ENCODE results near the gene MAD2L2. TPM values are rescaled to one million over a fixed set of nuclear protein-coding genes. Genes with fewer than 3 reads are reported as not detected.

The MAD2L2 gene
- total RNA-seq, 1 donor from 2014 or later: 113 TPM

- H3K36me3 Mint-ChIP-seq (ENCODE audit: insufficient read depth): no peaks in the 10 kb centered on the region
- H3K4me1 Mint-ChIP-seq (ENCODE audit: low read depth): no peaks in the 10 kb centered on the region
- H3K4me3 Mint-ChIP-seq (ENCODE audit: low read depth): no peak overlapping the region
- DNase-seq (ENCODE audit: low spot score, unreplicated experiment): no peak
- no peaks in the 10 kb centered on the region for H3K9me3 Mint-ChIP-seq (ENCODE audit: low read depth)
- peaks cover 24% of the 10 kb centered on the region for H3K27me3 Mint-ChIP-seq
- TF ChIP-seq, protein P1, sequence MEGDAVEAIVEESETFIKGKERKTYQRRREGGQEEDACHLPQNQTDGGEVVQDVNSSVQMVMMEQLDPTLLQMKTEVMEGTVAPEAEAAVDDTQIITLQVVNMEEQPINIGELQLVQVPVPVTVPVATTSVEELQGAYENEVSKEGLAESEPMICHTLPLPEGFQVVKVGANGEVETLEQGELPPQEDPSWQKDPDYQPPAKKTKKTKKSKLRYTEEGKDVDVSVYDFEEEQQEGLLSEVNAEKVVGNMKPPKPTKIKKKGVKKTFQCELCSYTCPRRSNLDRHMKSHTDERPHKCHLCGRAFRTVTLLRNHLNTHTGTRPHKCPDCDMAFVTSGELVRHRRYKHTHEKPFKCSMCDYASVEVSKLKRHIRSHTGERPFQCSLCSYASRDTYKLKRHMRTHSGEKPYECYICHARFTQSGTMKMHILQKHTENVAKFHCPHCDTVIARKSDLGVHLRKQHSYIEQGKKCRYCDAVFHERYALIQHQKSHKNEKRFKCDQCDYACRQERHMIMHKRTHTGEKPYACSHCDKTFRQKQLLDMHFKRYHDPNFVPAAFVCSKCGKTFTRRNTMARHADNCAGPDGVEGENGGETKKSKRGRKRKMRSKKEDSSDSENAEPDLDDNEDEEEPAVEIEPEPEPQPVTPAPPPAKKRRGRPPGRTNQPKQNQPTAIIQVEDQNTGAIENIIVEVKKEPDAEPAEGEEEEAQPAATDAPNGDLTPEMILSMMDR (IDR thresholded peaks at IDR 0.05; ENCODE audit: unreplicated experiment): no peak
- H3K27ac Mint-ChIP-seq: no peak overlapping the region
These were observed 23.9 kb upstream of the MAD2L2 start for GRCh38 chr1:11704691-11705475.

DNA sequence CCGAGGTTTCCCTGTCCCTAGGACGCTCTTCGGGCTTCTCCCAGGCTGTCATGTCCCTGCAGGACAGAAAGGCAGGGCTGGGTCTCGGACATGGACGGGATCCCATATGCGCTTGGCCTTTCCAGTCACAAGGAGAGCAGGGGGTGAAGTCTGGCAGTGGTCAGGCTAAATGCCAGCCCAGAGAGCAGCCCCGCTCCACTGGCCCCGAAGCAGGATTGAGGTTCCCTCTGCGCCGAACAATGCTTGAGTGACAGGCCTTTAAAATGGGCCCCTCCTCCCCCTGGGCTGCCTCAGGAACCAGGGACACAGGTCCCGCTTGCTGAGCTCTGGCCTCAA, 23.2 kb upstream of the MAD2L2 start:
- TF ChIP-seq, protein P1 (IDR thresholded peaks at IDR 0.05; ENCODE audit: unreplicated experiment): no peak
- no peak overlapping the region for H3K4me3 Mint-ChIP-seq (ENCODE audit: low read depth)
- no peak for DNase-seq (ENCODE audit: low spot score, unreplicated experiment)
- H3K36me3 Mint-ChIP-seq (ENCODE audit: insufficient read depth): no peaks in the 10 kb centered on the region
- H3K27me3 Mint-ChIP-seq: peaks cover 25% of the 10 kb centered on the region
- H3K27ac Mint-ChIP-seq: no peak overlapping the region
- H3K4me1 Mint-ChIP-seq (ENCODE audit: low read depth): no peaks in the 10 kb centered on the region
- H3K9me3 Mint-ChIP-seq (ENCODE audit: low read depth): no peaks in the 10 kb centered on the region

DNA sequence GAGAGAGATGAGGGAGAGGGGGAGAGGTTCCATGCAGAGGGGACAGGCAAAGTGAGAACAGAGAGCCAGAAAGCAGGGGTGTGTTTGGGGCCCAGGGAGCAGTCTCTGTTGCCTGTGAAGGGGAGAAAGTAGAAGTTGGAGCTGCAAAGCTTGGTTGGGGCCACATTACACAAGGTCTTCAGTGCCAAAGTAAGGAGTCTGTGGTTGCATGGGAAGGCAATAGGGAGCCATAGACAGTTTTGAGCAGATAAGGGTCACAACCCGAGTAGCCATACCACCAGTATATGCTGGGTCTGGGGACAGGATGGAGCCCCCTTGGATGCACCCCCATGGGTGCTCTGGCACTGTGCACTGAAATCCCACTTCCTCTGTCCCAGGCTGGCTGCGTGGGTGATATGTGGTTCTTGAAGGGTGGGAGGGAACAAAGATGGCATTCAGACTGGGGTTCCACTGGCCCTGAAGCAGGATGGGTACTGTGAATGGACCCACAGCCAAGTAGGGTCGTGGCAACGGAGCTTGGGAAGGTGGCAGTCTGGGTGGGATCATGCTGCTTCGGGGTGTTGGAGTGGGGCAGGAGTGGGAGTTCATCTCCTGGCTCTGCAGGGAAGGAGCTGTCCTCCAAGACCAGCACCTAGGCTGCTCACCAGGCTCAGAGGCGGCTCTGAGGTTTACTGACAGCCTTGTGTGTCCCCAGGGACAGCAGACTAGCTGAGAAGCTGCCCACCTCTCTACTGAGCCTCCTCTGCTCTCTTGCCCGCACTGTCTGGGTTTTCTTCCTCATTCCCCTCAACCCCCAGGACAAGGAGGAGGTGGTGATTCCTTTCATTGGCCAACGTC, 22.6 kb upstream of the MAD2L2 start:
- Mint-ChIP-seq H3K4me3 (ENCODE audit: low read depth) (no peak overlapping the region), H3K9me3 (ENCODE audit: low read depth) (no peaks in the 10 kb centered on the region), H3K4me1 (ENCODE audit: low read depth) (no peaks in the 10 kb centered on the region), H3K27me3 (peaks cover 30% of the 10 kb centered on the region), H3K36me3 (ENCODE audit: insufficient read depth) (no peaks in the 10 kb centered on the region), H3K27ac (no peak overlapping the region)
- DNase-seq (ENCODE audit: low spot score, unreplicated experiment): no peak
- TF ChIP-seq, protein P1 (IDR thresholded peaks at IDR 0.05; ENCODE audit: unreplicated experiment): no peak

DNA sequence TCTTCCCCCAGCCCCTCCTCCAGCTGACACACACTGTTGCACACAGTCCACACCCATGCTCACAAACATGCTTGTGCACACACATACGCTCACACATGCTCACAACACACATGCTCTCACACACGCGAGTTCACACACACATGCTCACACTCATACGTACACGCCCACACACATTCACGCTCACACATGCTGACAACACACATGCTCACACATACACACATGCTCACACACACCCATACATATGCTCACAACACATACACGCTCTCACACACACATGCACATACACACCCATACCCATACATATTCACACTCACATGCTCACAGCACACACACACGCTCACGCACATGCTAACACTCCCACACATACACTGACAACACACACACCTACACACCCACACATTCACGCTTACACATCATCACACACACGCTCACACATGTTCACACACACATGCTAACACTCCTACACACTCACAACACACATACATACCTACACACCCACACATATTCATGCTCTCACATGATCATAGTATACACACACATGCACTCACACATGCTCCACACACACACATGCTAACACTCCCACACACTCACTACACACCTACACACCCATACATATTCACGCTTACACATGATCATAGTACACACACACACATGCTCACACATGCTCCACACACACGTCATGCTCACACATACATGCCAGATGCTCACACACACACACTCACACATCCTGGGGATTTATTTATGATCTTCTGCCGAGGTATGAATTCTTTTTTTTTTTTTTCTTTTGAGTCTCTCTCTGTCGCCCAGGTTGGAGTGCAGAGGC, 21.2 kb upstream of the MAD2L2 start:
- H3K4me1 Mint-ChIP-seq (ENCODE audit: low read depth): no peaks in the 10 kb centered on the region
- TF ChIP-seq, protein P1 (IDR thresholded peaks at IDR 0.05; ENCODE audit: unreplicated experiment): no peak
- H3K27ac Mint-ChIP-seq: no peak overlapping the region
- no peak overlapping the region for H3K4me3 Mint-ChIP-seq (ENCODE audit: low read depth)
- no peak for DNase-seq (ENCODE audit: low spot score, unreplicated experiment)
- H3K27me3 Mint-ChIP-seq: peaks cover 30% of the 10 kb centered on the region
- H3K36me3 Mint-ChIP-seq (ENCODE audit: insufficient read depth): no peaks in the 10 kb centered on the region
- no peaks in the 10 kb centered on the region for H3K9me3 Mint-ChIP-seq (ENCODE audit: low read depth)

DNA sequence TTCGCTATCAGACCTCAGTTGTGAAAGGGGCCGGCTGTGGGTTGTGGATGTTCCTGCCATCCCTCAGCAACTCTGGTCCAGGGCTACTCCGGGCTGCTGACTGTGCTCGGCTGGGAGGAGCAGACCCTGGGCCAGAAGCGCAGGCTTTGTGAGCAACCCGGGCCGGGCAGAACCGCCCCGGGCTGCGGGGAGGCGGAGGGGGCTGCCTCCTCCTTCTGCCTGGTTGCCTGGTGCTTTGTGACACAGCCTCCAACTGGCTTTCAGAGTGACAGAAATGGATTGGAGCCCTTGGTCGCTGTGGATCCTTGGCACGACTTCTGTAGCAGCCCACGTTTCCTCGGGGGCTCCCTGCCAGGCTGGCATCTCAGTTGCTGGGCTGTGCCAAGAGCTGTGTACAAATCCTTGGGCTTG, 20.6 kb upstream of the MAD2L2 start:
- DNase-seq (ENCODE audit: low spot score, unreplicated experiment): no peak
- no peaks in the 10 kb centered on the region for H3K4me1 Mint-ChIP-seq (ENCODE audit: low read depth)
- TF ChIP-seq, protein P1 (IDR thresholded peaks at IDR 0.05; ENCODE audit: unreplicated experiment): no peak
- H3K36me3 Mint-ChIP-seq (ENCODE audit: insufficient read depth): no peaks in the 10 kb centered on the region
- peaks cover 30% of the 10 kb centered on the region for H3K27me3 Mint-ChIP-seq
- H3K4me3 Mint-ChIP-seq (ENCODE audit: low read depth): no peak overlapping the region
- H3K9me3 Mint-ChIP-seq (ENCODE audit: low read depth): no peaks in the 10 kb centered on the region
- H3K27ac Mint-ChIP-seq: no peak overlapping the region

Measured in progenitor cell of endocrine pancreas (in vitro differentiated cells).